LoVo (cell line): ENCODE results near the gene PSD4.

Experiments used
- DNase-seq: peaks from one replicate; pipeline ENCODE4 v3.0.0-alpha.2; 2016; ENCODE audit warnings: low spot score

Gene PSD4

GRCh38 chr2:113167962-113168340 is 5.8 kb upstream of the PSD4 start:
- no peak for DNase-seq

DNA sequence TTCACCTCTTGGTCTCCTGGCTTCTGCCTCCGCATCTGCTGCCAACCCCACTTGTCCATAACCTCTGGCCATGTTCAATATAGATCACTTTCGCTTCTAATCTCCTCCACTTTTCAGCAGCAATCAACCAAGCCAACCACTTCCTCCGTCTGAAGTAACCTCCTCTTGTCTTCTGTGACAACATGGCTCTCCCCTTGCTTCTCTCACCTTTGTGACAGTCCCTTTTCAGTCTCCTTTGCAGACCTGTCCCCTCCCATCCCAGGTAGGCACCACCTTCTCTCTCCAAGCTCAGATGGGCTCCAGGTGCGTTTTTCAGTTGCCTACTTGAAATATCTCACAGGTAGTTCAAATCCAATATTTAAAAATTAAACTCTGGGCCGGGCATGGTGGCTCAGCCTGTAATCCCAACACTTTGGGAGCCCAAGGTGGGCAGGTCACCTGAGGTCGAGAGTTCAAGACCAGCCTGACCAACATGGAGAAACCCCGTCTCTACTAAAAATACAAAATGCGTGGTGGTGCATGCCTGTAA is 4.7 kb upstream of the PSD4 start:
- DNase-seq = no peak

DNA sequence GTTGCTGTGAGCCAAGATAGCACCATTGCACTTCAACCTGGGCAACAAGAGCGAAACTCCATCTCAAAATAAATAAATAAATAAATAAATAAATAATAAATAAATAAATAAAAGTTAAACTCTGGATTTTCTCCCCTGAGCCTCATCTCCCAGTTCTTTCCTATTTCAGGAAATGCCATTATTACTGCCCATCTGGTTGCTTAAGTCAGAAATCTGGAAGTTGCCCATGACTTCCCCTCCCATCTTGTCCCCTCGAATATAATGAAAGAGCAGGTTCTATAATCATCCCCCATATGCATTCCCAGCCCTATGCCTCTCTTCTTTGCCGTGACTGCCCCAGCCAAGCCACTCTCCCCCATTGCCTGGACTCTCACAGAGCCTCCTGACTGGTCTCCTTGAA is 4.2 kb upstream of the PSD4 start:
- DNase-seq = no peak

DNA sequence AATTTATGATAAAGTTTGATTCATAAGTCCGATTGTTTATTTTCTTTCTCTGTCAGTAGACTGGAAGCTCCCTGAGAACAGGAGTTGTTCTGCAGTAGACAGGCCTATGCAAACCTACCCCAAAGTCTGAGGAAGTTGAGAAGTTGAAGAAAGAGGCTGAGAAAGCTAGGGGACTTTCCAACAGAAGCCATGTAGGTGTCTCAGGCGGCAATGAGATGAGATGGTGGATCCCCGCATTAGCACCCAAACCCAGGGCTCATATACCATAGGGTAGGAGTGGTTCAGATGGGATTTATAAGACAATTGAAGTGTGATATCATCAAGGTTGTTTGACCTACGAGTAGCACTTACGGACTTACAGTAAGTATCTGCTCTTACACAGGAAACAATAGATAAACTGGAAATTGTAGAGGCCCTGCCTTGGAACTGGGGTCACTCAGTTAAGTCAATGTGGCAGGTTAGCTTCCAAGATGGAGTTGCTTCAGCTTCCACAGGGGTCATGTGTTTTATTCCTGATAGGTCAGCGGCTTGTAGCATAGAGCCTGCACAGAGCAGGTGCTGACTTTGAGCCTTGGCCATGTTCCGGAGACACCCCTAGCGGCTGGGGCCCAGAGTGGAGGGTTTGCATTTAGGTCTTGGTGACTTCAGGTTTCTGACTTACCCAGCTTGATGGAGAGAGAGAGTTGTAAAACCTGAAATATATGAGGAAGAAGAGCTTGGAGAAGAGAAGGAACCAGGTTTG is 2.3 kb upstream of the PSD4 start:
- no peak for DNase-seq

GRCh38 chr2:113172721-113173541 is 840 bp upstream of the PSD4 start:
- no peak for DNase-seq

DNA sequence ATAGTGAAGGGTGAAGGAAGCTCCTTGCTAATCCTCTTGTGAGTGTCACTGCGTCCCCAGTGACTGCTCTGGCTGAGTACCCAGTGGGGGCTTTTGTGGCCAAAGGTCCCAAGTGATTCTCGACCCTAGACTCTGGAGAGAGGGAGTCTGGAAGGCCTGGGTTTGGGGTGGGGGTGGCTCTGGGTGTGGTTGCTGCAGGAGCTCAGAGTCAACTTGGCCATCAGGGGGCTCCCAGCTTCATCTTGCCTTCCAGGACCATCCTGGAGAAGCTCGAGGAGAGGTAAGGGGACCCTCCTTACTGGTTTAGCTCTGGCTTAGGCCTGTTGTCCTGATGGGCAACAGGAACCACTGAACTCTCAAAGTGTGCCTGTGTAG is 592 bp downstream of the PSD4 start:
- no peak for DNase-seq

- DNase-seq = no peak
These were observed 1.4 kb downstream of the PSD4 start for GRCh38 chr2:113175042-113175628.

DNA sequence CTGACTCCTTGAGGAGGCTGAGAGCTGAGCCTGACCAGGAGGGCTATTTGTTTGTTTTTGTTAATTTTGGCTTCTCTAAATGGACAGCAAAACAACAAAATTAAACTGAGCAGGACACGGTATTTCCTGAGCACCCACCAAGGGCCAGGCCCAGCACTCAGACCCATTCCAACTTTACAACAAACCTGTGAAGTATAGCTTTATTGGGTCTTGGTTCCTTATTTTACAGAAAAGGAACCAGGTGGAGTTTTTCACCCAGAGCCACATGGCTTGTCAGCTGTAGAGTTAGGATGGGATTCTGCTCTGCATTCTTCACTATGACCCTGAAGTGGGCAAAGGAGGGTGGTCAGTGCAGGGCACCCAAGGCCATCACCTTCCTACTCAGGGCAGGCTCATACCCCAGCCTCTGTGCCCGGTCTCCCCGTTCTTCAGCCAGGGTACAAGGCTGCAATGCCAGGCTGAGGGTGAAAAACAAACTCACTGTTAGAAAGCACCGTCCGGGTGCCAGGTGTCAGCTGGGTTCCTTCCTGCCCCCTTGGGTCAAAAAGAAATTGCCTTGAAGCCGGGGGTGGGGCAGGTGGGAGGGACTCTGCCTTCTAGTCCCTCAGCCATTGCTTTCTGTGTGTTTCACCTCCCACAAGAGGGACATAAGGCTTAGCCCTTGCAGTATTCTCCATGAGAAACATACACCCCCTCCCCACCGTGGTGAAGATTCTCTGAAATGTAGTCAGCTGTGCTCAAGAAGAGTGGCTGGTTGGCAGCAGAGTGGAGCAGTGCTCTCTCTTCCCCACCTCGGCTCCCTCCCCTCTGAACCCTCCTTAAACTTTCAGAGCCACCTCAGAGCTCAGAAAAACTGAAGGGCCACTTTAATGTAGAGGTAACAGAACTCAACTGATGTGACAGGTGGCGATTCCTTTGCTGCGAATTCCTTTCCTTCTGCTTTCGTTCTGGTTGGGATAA is 2.2 kb downstream of the PSD4 start:
- DNase-seq = no peak

DNA sequence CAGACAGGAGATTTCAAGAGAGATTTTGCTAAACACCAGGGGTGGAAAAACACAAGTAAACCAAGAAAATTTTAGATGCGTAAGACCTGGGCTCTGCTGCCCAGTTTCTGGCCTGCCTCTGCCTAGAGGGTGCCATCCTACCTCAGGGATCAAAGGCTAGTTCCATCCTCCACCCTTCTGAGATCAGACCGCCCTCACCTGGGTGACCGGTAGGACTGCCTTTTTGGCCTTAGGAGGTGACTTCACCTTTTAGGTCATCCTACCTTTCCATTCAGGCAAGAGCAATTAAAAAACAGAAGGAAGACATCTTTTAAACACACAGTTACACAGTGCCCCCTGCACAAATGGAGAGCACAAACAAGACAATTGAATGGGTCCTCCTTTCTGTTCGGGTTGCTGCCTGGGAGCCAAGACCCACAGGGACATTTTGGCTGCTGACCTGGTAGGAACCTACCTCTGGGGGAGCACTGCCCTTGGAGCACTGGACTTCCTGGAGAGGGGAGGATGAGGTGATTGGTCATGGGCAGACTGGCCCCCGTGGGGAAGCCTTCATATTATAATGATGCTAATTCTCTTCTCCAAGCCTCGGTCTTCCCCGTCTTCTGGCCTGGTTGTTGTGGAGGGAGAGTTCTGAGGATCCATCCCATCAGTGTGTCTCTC is 3.1 kb downstream of the PSD4 start:
- no peak for DNase-seq

- no peak for DNase-seq
These were observed 4.4 kb downstream of the PSD4 start for GRCh38 chr2:113178069-113178746.

DNA sequence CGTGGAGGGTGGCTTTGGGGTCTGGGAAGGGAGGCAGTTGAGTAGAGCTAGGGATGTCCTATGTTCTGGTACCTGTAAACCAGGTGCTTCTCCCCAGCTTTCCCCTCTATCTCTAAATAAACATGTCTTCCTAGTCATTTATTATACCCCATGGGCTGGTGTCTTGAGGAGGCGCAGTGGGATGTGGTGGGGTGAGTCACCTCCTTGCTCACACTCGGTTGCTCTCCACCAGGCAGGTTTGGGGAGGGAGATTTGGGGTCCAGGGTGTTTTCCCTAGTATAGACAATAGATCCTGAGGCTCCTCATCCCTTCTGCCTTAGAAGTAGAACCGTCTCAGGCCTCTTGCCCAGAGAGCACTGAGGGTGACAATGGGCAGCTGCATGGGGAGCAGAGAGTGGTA is 5.1 kb downstream of the PSD4 start:
- DNase-seq = no peak

DNA sequence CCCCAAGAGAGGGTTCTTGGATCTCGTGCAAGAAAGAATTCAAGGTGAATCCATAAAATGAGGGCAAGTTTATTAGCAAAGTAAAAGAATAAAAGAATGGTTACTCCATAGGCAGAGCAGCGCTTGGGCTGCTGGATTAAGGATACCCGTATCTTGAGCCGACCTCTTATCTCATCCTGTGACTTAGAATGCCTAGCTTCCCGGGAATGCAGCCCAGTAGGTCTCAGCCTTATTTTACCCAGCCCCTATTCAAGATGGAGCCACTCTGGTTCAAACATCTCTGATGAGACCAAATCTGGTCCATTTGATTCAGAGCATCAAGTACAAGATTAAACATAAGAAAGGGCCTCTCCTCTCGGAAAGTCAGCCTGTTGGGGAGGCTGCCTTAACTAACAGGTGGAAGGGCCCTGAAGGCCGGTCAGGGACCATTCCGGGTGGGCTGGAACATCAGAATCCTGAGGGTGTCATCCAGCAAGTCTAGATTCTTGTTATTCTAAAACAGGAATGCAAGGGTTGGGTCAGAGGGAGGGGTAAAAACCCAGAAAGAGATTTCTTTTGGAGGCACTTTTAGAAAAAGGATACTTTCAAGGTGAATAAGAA is 5.8 kb downstream of the PSD4 start:
- no peak for DNase-seq

- DNase-seq = no peak
These were observed 6.6 kb downstream of the PSD4 start for GRCh38 chr2:113180131-113180946.

DNA sequence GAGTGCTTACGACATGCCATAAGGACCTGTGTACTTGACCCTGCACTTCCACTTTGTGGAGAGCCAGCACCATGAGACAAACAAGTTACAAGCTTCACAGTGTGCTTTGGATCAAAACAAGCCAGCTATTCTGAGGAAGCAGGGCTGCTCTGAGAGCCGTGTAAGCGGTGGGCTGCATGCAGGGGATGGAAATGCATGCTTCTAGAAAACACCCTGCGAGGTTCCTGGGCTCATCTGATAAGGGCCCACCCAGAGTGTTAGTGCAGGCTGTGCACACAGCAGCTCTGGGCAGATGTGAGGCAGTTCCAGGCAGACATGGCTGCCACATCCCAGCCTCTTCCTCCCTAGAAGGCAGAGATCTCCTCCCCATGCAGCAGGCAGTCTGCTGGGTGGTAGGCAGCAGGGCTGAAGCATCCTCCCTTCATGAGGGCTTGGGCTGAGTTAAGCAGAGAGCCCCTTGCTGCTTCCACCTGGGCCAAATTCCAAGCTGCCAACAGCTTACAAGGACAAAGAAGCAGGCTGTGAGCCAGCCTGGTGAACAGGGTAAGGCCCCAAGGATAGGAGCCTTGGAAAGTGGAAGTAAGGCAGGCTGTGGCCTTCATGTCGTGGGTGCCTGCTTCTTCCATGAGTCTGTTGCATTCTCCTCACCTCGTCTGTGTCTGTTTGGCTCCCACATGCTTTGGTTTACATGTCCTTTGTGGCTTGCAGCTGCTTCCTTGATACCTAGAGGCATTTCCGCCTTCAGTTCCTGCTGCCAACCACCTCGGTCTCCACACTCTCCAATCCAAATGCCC is 7.7 kb downstream of the PSD4 start:
- DNase-seq = no peak

DNA sequence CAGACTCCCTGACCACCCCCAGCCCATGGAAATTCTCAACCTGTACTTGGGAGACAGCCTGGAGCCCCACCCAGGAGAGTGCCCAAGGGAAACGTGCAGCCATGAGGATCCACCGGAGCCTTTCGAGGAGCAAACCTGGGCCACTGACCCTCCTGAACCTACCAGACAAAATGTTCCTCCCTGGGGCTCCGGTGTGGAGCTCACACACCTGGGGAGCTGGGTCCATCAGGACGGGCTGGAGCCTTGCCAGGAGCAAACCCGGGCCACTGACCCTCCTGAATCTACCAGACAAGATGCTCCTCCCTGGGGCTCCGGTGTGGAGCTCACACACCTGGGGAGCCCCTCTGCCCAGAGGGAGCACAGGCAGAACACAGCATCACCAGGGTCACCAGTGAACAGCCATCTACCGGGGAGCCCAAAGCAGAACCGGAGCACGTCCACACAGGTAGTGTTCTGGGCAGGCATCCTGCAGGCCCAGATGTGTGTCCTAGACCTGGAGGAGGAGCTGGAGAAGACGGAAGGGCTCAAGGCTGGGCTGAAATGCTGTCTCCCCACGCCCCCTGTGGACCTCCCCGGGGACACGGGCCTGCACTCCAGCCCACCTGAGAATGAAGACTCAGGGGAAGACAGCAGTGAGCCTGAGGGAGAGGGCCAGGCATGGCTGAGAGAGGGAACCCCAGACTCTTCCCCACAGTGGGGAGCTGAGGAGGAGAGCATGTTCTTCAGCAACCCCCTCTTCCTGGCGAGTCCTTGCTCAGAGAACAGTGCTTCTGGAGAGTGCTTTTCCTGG is 8.9 kb downstream of the PSD4 start:
- no peak for DNase-seq

- DNase-seq = no peak
These were observed 9.5 kb downstream of the PSD4 start for GRCh38 chr2:113183264-113183663.

GRCh38 chr2:113183703-113184102 is 9.9 kb downstream of the PSD4 start:
- no peak for DNase-seq
